GM06990 (cell line): ENCODE measurements around the gene ITPKC.
A peak's percentile ranks its signal among the peaks of the same experiment; 100 is the strongest.

Experiments
- DNase-seq: peaks from one replicate; pipeline ENCODE4 v3.0.0-alpha.2; 2011; ENCODE audit not compliant: insufficient read length; ENCODE audit errors: extremely low read depth
- H3K27me3 ChIP-seq: replicated peaks from 2 replicates; pipeline ENCODE4 v1.6.0; 2011; ENCODE audit warnings: low read length; ENCODE audit not compliant: control insufficient read depth, insufficient read depth
- H3K36me3 ChIP-seq: 2 replicates; pipeline ENCODE4 v1.5.1; 2011; ENCODE audit warnings: low read length; ENCODE audit not compliant: control insufficient read depth, insufficient read depth
- H3K4me3 ChIP-seq: replicated peaks from 2 replicates; pipeline ENCODE4 v1.5.1; 2011; ENCODE audit warnings: low read depth, mild to moderate bottlenecking, control low read depth, low read length
- TF ChIP-seq, protein P1 (sequence below): IDR thresholded peaks from 2 replicates; pipeline ENCODE4 v1.5.1; 2011; ENCODE audit warnings: low read length, control low read depth, mild to moderate bottlenecking, inconsistent platforms; ENCODE audit not compliant: insufficient read depth, poor library complexity, severe bottlenecking

Gene ITPKC

DNA sequence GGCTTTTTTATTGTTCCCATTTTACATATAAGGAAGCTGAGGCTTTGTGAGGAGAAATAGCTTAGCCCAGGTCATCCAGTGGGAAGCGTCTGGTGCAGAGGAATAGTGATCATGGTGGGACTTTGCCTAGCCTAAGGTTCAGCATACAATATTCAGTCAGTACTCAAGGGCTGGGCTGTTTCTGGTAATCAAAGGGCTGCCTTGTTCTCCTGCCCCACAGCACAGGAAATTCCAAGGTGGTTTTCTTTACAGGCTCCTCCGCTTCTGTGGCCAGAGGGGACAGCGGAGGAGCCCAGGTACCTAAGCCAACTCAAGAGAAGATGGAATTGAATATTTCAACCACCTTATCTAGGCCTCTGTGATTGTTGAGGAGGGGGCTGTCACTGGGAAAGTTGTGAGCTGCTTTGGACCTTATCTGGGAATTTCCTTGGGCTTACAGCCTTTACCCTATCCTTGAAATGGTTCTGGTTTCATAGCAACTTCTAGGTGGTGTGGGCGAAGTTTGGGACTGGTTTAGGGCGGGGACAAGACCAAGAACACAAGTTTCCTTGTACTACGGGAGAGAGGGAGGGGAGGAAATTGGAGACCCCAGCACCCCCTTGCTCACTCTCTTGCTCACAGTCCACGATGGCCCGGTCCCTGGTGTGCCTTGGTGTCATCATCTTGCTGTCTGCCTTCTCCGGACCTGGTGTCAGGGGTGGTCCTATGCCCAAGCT is 58.2 kb downstream of the ITPKC start, which contains the start of gene MIA:
Gene MIA, plus strand, starts transcription at position 606 of the 716 bp plus-strand sequence. Its CDS starts 22 bp downstream, at position 628.
- TF ChIP-seq, protein P1, sequence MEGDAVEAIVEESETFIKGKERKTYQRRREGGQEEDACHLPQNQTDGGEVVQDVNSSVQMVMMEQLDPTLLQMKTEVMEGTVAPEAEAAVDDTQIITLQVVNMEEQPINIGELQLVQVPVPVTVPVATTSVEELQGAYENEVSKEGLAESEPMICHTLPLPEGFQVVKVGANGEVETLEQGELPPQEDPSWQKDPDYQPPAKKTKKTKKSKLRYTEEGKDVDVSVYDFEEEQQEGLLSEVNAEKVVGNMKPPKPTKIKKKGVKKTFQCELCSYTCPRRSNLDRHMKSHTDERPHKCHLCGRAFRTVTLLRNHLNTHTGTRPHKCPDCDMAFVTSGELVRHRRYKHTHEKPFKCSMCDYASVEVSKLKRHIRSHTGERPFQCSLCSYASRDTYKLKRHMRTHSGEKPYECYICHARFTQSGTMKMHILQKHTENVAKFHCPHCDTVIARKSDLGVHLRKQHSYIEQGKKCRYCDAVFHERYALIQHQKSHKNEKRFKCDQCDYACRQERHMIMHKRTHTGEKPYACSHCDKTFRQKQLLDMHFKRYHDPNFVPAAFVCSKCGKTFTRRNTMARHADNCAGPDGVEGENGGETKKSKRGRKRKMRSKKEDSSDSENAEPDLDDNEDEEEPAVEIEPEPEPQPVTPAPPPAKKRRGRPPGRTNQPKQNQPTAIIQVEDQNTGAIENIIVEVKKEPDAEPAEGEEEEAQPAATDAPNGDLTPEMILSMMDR = no peak
- no peaks in the 10 kb centered on the region for H3K27me3 ChIP-seq
- H3K4me3 ChIP-seq = no peak within 1 kb of the TSS
- no peaks in the 10 kb centered on the region for H3K36me3 ChIP-seq
- no peak for DNase-seq

DNA sequence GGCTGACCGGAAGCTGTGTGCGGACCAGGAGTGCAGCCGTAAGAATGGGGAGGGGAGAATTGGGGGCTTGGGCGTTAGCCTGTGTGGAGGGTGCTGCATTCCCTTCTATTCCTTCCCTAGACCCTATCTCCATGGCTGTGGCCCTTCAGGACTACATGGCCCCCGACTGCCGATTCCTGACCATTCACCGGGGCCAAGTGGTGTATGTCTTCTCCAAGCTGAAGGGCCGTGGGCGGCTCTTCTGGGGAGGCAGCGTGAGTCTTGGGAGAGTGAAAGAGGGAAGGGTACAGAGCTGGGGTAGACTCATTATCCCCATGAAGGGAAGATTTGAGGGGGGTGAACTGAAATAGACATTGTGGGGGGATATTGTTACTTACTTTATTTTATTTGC is 58.7 kb downstream of the ITPKC start:
- Histone ChIP-seq H3K27me3 (no peaks in the 10 kb centered on the region), H3K36me3 (no peaks in the 10 kb centered on the region), H3K4me3 (no peak overlapping the region)
- DNase-seq = no peak
- TF ChIP-seq, protein P1 = no peak

DNA sequence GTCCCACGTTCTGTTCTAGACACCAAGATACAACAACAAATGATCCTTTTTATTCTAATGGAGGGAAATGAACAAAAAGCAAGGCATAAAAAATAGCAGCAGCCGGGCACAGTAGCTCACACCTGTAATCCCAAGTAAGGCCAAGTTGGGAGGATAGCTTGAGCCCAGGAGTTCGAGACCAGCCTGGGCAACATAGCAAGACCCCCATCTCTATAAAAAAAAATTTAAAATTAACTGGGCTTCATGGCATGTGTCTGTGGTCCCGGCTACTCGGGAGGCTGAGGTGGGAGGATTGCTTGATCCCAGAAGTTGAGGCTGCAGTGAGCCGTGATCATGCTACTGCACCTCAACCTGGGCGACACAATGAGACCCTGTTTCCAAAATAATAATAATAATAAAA is 59.5 kb downstream of the ITPKC start:
- no peaks in the 10 kb centered on the region for H3K36me3 ChIP-seq
- H3K4me3 ChIP-seq = no peak overlapping the region
- TF ChIP-seq, protein P1 = no peak
- no peak for DNase-seq
- no peaks in the 10 kb centered on the region for H3K27me3 ChIP-seq

DNA sequence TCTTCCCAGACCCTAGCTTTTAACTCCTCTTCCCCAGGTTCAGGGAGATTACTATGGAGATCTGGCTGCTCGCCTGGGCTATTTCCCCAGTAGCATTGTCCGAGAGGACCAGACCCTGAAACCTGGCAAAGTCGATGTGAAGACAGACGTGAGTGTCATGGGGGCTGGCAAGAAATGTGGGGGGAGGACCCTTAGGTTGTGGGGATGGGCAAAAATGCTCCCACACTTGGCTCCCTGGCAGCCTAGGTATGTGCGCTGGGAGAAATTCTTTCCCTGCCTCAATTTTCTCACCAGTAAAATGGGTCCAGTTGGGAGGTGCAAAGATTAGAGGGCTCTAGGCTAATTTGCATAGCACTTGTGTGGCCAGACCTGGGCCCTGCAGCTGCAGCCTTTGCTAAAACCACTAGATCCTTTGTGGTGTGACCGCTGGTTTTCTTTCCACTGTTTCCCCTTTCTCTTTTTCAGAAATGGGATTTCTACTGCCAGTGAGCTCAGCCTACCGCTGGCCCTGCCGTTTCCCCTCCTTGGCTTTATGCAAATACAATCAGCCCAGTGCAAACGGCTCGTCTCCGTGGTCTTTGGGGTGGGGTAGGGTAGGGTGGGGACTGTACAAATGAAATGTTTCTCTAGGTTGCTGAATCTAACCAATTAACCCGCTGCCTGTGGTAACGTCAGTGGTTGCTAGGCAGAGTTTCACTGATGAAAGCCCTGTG is 60.2 kb downstream of the ITPKC start:
- peak overlapping the region; percentile 69 for H3K4me3 ChIP-seq
- peak; percentile 87 for DNase-seq
- H3K27me3 ChIP-seq = no peaks in the 10 kb centered on the region
- H3K36me3 ChIP-seq = peaks cover 2% of the 10 kb centered on the region
- TF ChIP-seq, protein P1 = no peak

DNA sequence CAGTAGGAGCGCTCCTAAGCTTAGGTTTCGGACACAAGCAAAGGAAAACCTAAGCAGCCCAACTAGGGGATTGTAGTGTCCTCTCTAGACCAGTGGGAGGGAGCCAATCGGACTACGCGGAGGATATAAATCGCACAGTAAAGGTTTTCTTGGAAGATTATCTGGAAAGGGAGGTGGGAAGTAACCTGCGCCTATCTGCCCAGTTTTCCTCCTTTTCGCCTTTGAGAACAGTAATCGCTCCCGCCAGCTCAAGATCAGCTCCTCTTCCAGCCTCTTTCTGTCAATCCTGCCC is 60.7 kb downstream of the ITPKC start:
- no peak for DNase-seq
- TF ChIP-seq, protein P1 = no peak

More for the DNA sequence above, 60.7 kb downstream of the ITPKC start:
- Histone ChIP-seq H3K36me3 (peaks cover 3% of the 10 kb centered on the region), H3K4me3 (peak overlapping the region; percentile 69), H3K27me3 (no peaks in the 10 kb centered on the region)
